HG02973 (cell line): ENCODE results near the gene MAP7.

Experiments used
- ATAC-seq: cut with Tn5 transposase; IDR thresholded peaks from one replicate; pipeline ENCODE4 v1.9.1; 2021; ENCODE audit warnings: moderate library complexity; ENCODE audit not compliant: unreplicated experiment

Gene MAP7

GRCh38 chr6:136534268-136534667 is 16.0 kb downstream of the MAP7 start:
- ATAC-seq, result no peak

GRCh38 chr6:136533487-136533886 is 16.7 kb downstream of the MAP7 start:
- no peak for ATAC-seq

GRCh38 chr6:136532030-136532429 is 18.2 kb downstream of the MAP7 start:
- no peak for ATAC-seq

GRCh38 chr6:136529710-136530109 is 20.5 kb downstream of the MAP7 start:
- ATAC-seq, result no peak

- ATAC-seq, result no peak
Measured at GRCh38 chr6:136528477-136528876, 21.7 kb downstream of the MAP7 start.

- ATAC-seq, result no peak
Measured at GRCh38 chr6:136527831-136528230, 22.4 kb downstream of the MAP7 start.

- no peak for ATAC-seq
Measured at GRCh38 chr6:136526937-136527336, 23.3 kb downstream of the MAP7 start.

GRCh38 chr6:136526196-136526930 is 23.9 kb downstream of the MAP7 start:
- ATAC-seq, result no peak

GRCh38 chr6:136525586-136526195 is 24.5 kb downstream of the MAP7 start:
- no peak for ATAC-seq

- ATAC-seq, result no peak
Measured at GRCh38 chr6:136524936-136525413, 25.2 kb downstream of the MAP7 start.

- no peak for ATAC-seq
Measured at GRCh38 chr6:136524339-136524935, 25.8 kb downstream of the MAP7 start.

- ATAC-seq, result no peak
Measured at GRCh38 chr6:136523196-136523595, 27.0 kb downstream of the MAP7 start.

GRCh38 chr6:136522636-136523035 is 27.6 kb downstream of the MAP7 start:
- no peak for ATAC-seq

GRCh38 chr6:136521911-136522310 is 28.3 kb downstream of the MAP7 start:
- ATAC-seq, result no peak

- ATAC-seq, result no peak
Measured at GRCh38 chr6:136521427-136521826, 28.8 kb downstream of the MAP7 start.

GRCh38 chr6:136520517-136520916 is 29.7 kb downstream of the MAP7 start:
- ATAC-seq, result no peak

- no peak for ATAC-seq
Measured at GRCh38 chr6:136517582-136517981, 32.6 kb downstream of the MAP7 start.

GRCh38 chr6:136517002-136517401 is 33.2 kb downstream of the MAP7 start:
- no peak for ATAC-seq

GRCh38 chr6:136514591-136514990 is 35.6 kb downstream of the MAP7 start:
- no peak for ATAC-seq

- no peak for ATAC-seq
Measured at GRCh38 chr6:136511926-136512325, 38.3 kb downstream of the MAP7 start.

GRCh38 chr6:136511397-136511796 is 38.8 kb downstream of the MAP7 start:
- ATAC-seq, result no peak

GRCh38 chr6:136510782-136511181 is 39.4 kb downstream of the MAP7 start:
- ATAC-seq, result no peak
